AG10803 (cell line): Measurements from ENCODE around the gene PHF5A.

Experiments used
- DNase-seq: peaks from one replicate; pipeline ENCODE4 v3.0.0; 2010; ENCODE audit warnings: low read depth
- H3K4me3 ChIP-seq: 2 replicates; pipeline ENCODE4 v1.5.1; 2011; ENCODE audit warnings: mild to moderate bottlenecking, low read length, control low read depth
- CTCF ChIP-seq: conservative IDR thresholded peaks from 2 replicates; pipeline ENCODE4 v1.5.1; 2011; ENCODE audit warnings: mild to moderate bottlenecking, low read length, control low read depth, inconsistent platforms

Gene PHF5A

GRCh38 chr22:41468381-41469217 is at the start of gene PHF5A, which contains the start of gene ACO2:
PHF5A (minus strand) TSS chr22:41468692; CDS start chr22:41468653, 39 bp downstream.
ACO2 (plus strand) TSS chr22:41469117; CDS start chr22:41469147, 30 bp downstream.
- TF ChIP-seq CTCF = no peak
- peak within 1 kb of the TSS; percentile 94 for H3K4me3 ChIP-seq
- peak; percentile 98 for DNase-seq

GRCh38 chr22:41518048-41518347 is 49.5 kb upstream of the PHF5A start:
- no peak overlapping the region for H3K4me3 ChIP-seq
- no peak for TF ChIP-seq CTCF
- no peak for DNase-seq

GRCh38 chr22:41517172-41518047 is 48.9 kb upstream of the PHF5A start:
- peak; percentile 53 for DNase-seq
- TF ChIP-seq CTCF = peak; percentile 91
- no peak overlapping the region for H3K4me3 ChIP-seq

GRCh38 chr22:41516462-41516861 is 48.0 kb upstream of the PHF5A start:
- no peak overlapping the region for H3K4me3 ChIP-seq
- DNase-seq = no peak
- no peak for TF ChIP-seq CTCF

GRCh38 chr22:41513391-41513790 is 44.9 kb upstream of the PHF5A start:
- DNase-seq = no peak
- no peak overlapping the region for H3K4me3 ChIP-seq
- no peak for TF ChIP-seq CTCF

- H3K4me3 ChIP-seq = no peak overlapping the region
- DNase-seq = peak; percentile 50
- TF ChIP-seq CTCF = no peak
Observed at GRCh38 chr22:41512421-41513194, 44.1 kb upstream of the PHF5A start.
